HepG2 (cell line): ENCODE results near the gene ATXN3L. TPM values are rescaled to one million over a fixed set of nuclear protein-coding genes. Genes with fewer than 3 reads are reported as not detected.

Experiments used
- ATAC-seq: fragments of 200-7000 bp; cut with Tn5 transposase; 3 replicates; pipeline ENCODE4 v1.9.1; 2020; ENCODE audit warnings: mild to moderate bottlenecking, moderate library complexity
- BruUV-seq: library from RNA; stranded (reverse); fragments of 400-500 nt; replicated peaks from 2 replicates; lab custom pipeline; 2021; lab: Mats Ljungman, UMichigan
- CTCF ChIA-PET: fragments of 300-600 bp; formaldehyde crosslinking; extraction: SDS; loops from one replicate; lab custom pipeline; 2021; ENCODE audit warnings: low total read pairs, inconsistent platforms, low intra/inter-chr PET ratio; lab: Yijun Ruan, JAX
- POLR2A ChIA-PET: fragments of 350-600 bp; sonication (Branson Sonifier 250); formaldehyde crosslinking; loops from one replicate; lab custom pipeline; 2020; ENCODE audit warnings: antibody characterized with exemption, inconsistent platforms; lab: Yijun Ruan, JAX
- DNase-seq: peaks from one replicate; pipeline ENCODE4 v3.0.0-alpha.2; 2015; ENCODE audit warnings: low spot score
- FAIRE-seq: peaks from 3 replicates; lab custom pipeline; 2011; peaks lifted over from hg19 to GRCh38; lab: Jason Lieb, UNC
- H2AFZ ChIP-seq: one replicate; pipeline ENCODE4 v1.6.1; 2011; ENCODE audit warnings: low read length, inconsistent platforms
- H3K27ac ChIP-seq: fragments of 300-600 bp; 3 replicates; pipeline ENCODE4 v1.8.0; 2011; ENCODE audit warnings: mixed run types, mild to moderate bottlenecking, mixed read lengths, low read length, inconsistent platforms; ENCODE audit not compliant: insufficient read depth; ENCODE audit errors: extremely low read length
- H3K27me3 ChIP-seq, 2 experiments: fragments of 200-600 bp in 1 of 2; 2 replicates in 1 of 2; 3 replicates in 1 of 2; pipeline versions ENCODE4 v1.6.0 to v1.8.0; 2011; ENCODE audit warnings: low read length in 2 of 2, mild to moderate bottlenecking in 2 of 2, moderate library complexity in 2 of 2, inconsistent platforms in 1 of 2; ENCODE audit not compliant: insufficient read depth in 2 of 2, control insufficient read depth in 1 of 2
- H3K36me3 ChIP-seq, 2 experiments: fragments of 200-600 bp in 1 of 2; replicated peaks in 1 of 2; 2 replicates in 1 of 2; 3 replicates in 1 of 2; pipeline versions ENCODE4 v1.5.1 to v1.8.0; 2011; ENCODE audit warnings: low read length in 2 of 2, inconsistent platforms in 1 of 2; ENCODE audit not compliant: insufficient read depth in 2 of 2, control insufficient read depth in 1 of 2
- H3K4me1 ChIP-seq: 2 replicates; pipeline ENCODE4 v1.5.1; 2012; ENCODE audit warnings: low read length, inconsistent platforms; ENCODE audit not compliant: insufficient read depth
- H3K4me2 ChIP-seq: 2 replicates; pipeline ENCODE4 v1.6.0; 2011; ENCODE audit warnings: low read depth, low read length, inconsistent platforms
- H3K4me3 ChIP-seq, 3 experiments: fragments of 200-600 bp in 1 of 3; sonication (generic), shearing (Covaris generic) in 1 of 3; replicated peaks in 1 of 3; 2 replicates each; pipeline ENCODE4 v1.5.1; 2011 to 2016; ENCODE audit warnings: low read length in 3 of 3, inconsistent platforms in 2 of 3, low read depth in 2 of 3, mild to moderate bottlenecking in 2 of 3, control low read depth in 1 of 3, mixed read lengths in 1 of 3; ENCODE audit not compliant: insufficient read depth in 1 of 3
- H3K79me2 ChIP-seq: one replicate; pipeline ENCODE4 v1.6.1; 2011; ENCODE audit warnings: low read length, inconsistent platforms; ENCODE audit not compliant: insufficient read depth
- H3K9ac ChIP-seq: 2 replicates; pipeline ENCODE4 v1.6.0; 2011; ENCODE audit warnings: mild to moderate bottlenecking, low read depth, low read length, inconsistent platforms; ENCODE audit not compliant: insufficient read depth
- H3K9me3 ChIP-seq: 2 replicates; pipeline ENCODE4 v1.5.1; 2012; ENCODE audit warnings: mild to moderate bottlenecking, low read length
- H4K20me1 ChIP-seq: 2 replicates; pipeline ENCODE4 v1.6.0; 2011; ENCODE audit warnings: inconsistent platforms, mild to moderate bottlenecking, low read length, moderate library complexity; ENCODE audit not compliant: insufficient read depth
- AGO2 ChIP-seq: fragments of 200-400 bp; formaldehyde crosslinking; optimal IDR thresholded peaks from 2 replicates; pipeline ENCODE3; 2017; ENCODE audit warnings: mild to moderate bottlenecking, low read depth, low read length, moderate library complexity
- ELF4 ChIP-seq: sonication (generic); formaldehyde crosslinking; IDR thresholded peaks from 2 replicates; pipeline ENCODE4 v1.5.0; 2020; ENCODE audit warnings: missing genetic modification reagents, mild to moderate bottlenecking, moderate library complexity, borderline replicate concordance
- GABPB1 ChIP-seq: IDR thresholded peaks from 2 replicates; pipeline ENCODE4 v1.6.1; 2016; ENCODE audit warnings: mild to moderate bottlenecking, missing genetic modification reagents, moderate library complexity, missing compliant biosample characterization
- HES4 ChIP-seq: sonication (generic); formaldehyde crosslinking; IDR thresholded peaks from 2 replicates; pipeline ENCODE4 v1.9.0; 2021; ENCODE audit warnings: mild to moderate bottlenecking, missing genetic modification reagents, borderline replicate concordance
- NFAT5 ChIP-seq: sonication (generic); formaldehyde crosslinking; IDR thresholded peaks from 2 replicates; pipeline ENCODE4 v1.4.0; 2020; ENCODE audit warnings: missing genetic modification reagents
- U2AF2 ChIP-seq: fragments of 200-400 bp; formaldehyde crosslinking; IDR thresholded peaks from 2 replicates; pipeline ENCODE4 v1.6.1; 2017; ENCODE audit warnings: low read depth, mild to moderate bottlenecking, low read length
- ZNF503 ChIP-seq: sonication (generic); formaldehyde crosslinking; IDR thresholded peaks from 2 replicates; pipeline ENCODE4 v1.4.0; 2020; ENCODE audit warnings: missing genetic modification reagents
- ZNF737 ChIP-seq: sonication (generic); formaldehyde crosslinking; IDR thresholded peaks from 2 replicates; pipeline ENCODE4 v1.5.0; 2020; ENCODE audit warnings: missing genetic modification reagents, mild to moderate bottlenecking, borderline replicate concordance
- ZNF782 ChIP-seq: sonication (generic); formaldehyde crosslinking; IDR thresholded peaks from 2 replicates; pipeline ENCODE4 v1.4.0; 2020; ENCODE audit warnings: missing genetic modification reagents, mild to moderate bottlenecking, borderline replicate concordance
- WGBS: methylation state at CpG from one replicate; pipeline ENCODE4 v1.1.6; 2017; ENCODE audit warnings: low lambda C conversion rate; 5-methylcytosine and 5-hydroxymethylcytosine counted together
- in situ Hi-C: cut with HindIII; loops from 2 replicates; pipeline ENCODE4 v1.10.0; 2017; ENCODE audit warnings: low pct_unique_long_range_greater_than_20kb; ENCODE audit not compliant: extremely low pct_ligation_motif_present
- intact Hi-C: fragments of 100-400 bp; cut with micrococcal nuclease; formaldehyde crosslinking; loops from one replicate; pipeline ENCODE4 v1.10.0; 2022; ENCODE audit not compliant: unreplicated experiment
- polyA plus RNA-seq, 8 experiments: library from polyadenylated mRNA; depleted of rRNA in 3 of 8; stranded (reverse) in 7 of 8; unstranded in 1 of 8; fragments of >200 nt; fragmentation: Illumina TruSeq in 4 of 8; extraction: Trizol in 4 of 8; gene quantifications; 2 replicates each; pipeline versions ENCODE4 v1.2.1 to v1.2.3, GENCODE V29; 2011 to 2016; ENCODE audit warnings: low read depth in 4 of 8, missing spikeins in 1 of 8, mixed read lengths in 1 of 8; ENCODE audit not compliant: insufficient read depth in 1 of 8
- total RNA-seq, 5 experiments: library from RNA; depleted of rRNA; stranded (reverse); fragments of >200 nt; fragmentation: Illumina TruSeq; extraction: Trizol; gene quantifications; 2 replicates each; pipeline ENCODE4 v1.2.3, GENCODE V29; 2016; ENCODE audit warnings: low read depth in 1 of 5

ATXN3L gene
- total and polyA plus RNA-seq, 2 of the 13 experiments (the other 11 are each of a cell fraction or from before 2014, with no cell fraction given), result not detected

GRCh38 chrX:13311560-13311959 is 8.3 kb downstream of the ATXN3L start:
- no peak overlapping the region for H3K4me2 ChIP-seq
- H3K9me3 ChIP-seq, result no peaks in the 10 kb centered on the region
- H3K27me3 ChIP-seq, result no peaks in the 10 kb centered on the region
- 13% methylated on average over 6 of the region's 6 CpGs for WGBS
- no peaks in the 10 kb centered on the region for H3K4me1 ChIP-seq
- H3K4me3 ChIP-seq, result no peak overlapping the region
- FAIRE-seq (no peak), DNase-seq (no peak), ATAC-seq (no peak)
- H3K27ac ChIP-seq, result no peak overlapping the region
- POLR2A ChIA-PET, result no interaction called here
- H3K9ac ChIP-seq, result no peak overlapping the region
- TF ChIP-seq U2AF2 (no peak), AGO2 (no peak), ZNF737 (CRISPR knock-in tag) (no peak), NFAT5 (no peak), HES4 (no peak), ZNF782 (CRISPR knock-in tag) (no peak), GABPB1 (no peak), ZNF503 (CRISPR knock-in tag) (no peak), ELF4 (CRISPR knock-in tag) (no peak)
- in situ Hi-C loops (no loop called here), intact Hi-C loops (no loop called here)
- no peaks in the 10 kb centered on the region for H3K79me2 ChIP-seq
- no peaks in the 10 kb centered on the region for H3K36me3 ChIP-seq
- CTCF ChIA-PET, result no interaction called here
- BruUV-seq, result no TSS peak
- H4K20me1 ChIP-seq, result no peaks in the 10 kb centered on the region
- no peak overlapping the region for H2AFZ ChIP-seq
